B cell (primary cell): Measurements from ENCODE around the gene BDKRB1. TPM values are rescaled to one million over a fixed set of nuclear protein-coding genes. Genes with fewer than 3 reads are reported as not detected.

Source experiments
- ATAC-seq: fragments of 200-7000 bp; cut with Tn5 transposase; one replicate; pipeline ENCODE4 v1.10.0; 2021; ENCODE audit warnings: low read depth, mild to moderate bottlenecking, moderate number of reproducible peaks, moderate library complexity
- CTCF ChIA-PET: fragments of 350-600 bp; sonication (Branson Sonifier 250); formaldehyde crosslinking; loops from one replicate; lab custom pipeline; 2021; ENCODE audit warnings: antibody characterized with exemption, inconsistent platforms; lab: Charles Lee
- POLR2A ChIA-PET: fragments of 350-600 bp; sonication (Branson Sonifier 250); formaldehyde crosslinking; loops from one replicate; lab custom pipeline; 2021; ENCODE audit warnings: antibody characterized with exemption; lab: Charles Lee
- DNase-seq: peaks from one replicate; pipeline ENCODE4 v3.0.0; 2013
- H2AFZ ChIP-seq: 2 replicates; pipeline ENCODE4 v1.6.1; 2012; ENCODE audit warnings: mild to moderate bottlenecking, low read depth, low read length; ENCODE audit not compliant: insufficient read depth, poor library complexity, severe bottlenecking
- H3K27ac ChIP-seq, 2 donors: 1 replicate in 1 of 2; 2 replicates in 1 of 2; pipeline ENCODE4 v1.5.1; 2012 to 2013; ENCODE audit warnings: low read length in 2 of 2, mild to moderate bottlenecking in 2 of 2, moderate library complexity in 1 of 2
- H3K27me3 ChIP-seq, 4 experiments: fragments of 200-600 bp in 1 of 4; sonication (generic) in 1 of 4; replicated peaks in 1 of 4; 1 replicate in 2 of 4; 2 replicates in 2 of 4; pipeline versions ENCODE4 v1.6.1 to v1.7.0; 2013 to 2016; ENCODE audit warnings: low read length in 3 of 4, mild to moderate bottlenecking in 2 of 4, mixed read lengths in 1 of 4, moderate library complexity in 1 of 4; ENCODE audit not compliant: insufficient read depth in 4 of 4, control insufficient read depth in 3 of 4; ENCODE audit errors: control extremely low read depth in 1 of 4
- H3K36me3 ChIP-seq, 2 experiments: replicated peaks in 1 of 2; 1 replicate in 1 of 2; 2 replicates in 1 of 2; pipeline versions ENCODE4 v1.6.1 to v1.7.1; 2013; ENCODE audit warnings: low read length in 1 of 2; ENCODE audit not compliant: insufficient read depth in 2 of 2, control insufficient read depth in 1 of 2; ENCODE audit errors: control extremely low read depth in 1 of 2, extremely low read depth in 1 of 2
- H3K4me1 ChIP-seq, 2 donors: fragments of 200-600 bp in 1 of 2; sonication (generic) in 1 of 2; 1 replicate in 1 of 2; 2 replicates in 1 of 2; pipeline versions ENCODE4 v1.5.1 to v1.6.1; 2013 to 2017; ENCODE audit warnings: low read length in 2 of 2; ENCODE audit not compliant: control insufficient read depth in 2 of 2, insufficient read depth in 2 of 2
- H3K4me2 ChIP-seq: replicated peaks from 2 replicates; pipeline ENCODE3; 2012; ENCODE audit warnings: mild to moderate bottlenecking, low read depth, low read length; ENCODE audit not compliant: poor library complexity, severe bottlenecking
- H3K4me3 ChIP-seq, 5 experiments: fragments of 200-600 bp in 1 of 5; sonication (generic) in 1 of 5; 1 replicate in 3 of 5; 2 replicates in 2 of 5; pipeline versions ENCODE4 v1.5.1 to v1.7.0; 2011 to 2016; ENCODE audit warnings: low read length in 4 of 5, mild to moderate bottlenecking in 4 of 5, low read depth in 2 of 5, control low read depth in 1 of 5, moderate library complexity in 1 of 5; ENCODE audit not compliant: insufficient read depth in 1 of 5; ENCODE audit errors: control extremely low read depth in 1 of 5, extremely low read depth in 1 of 5
- H3K79me2 ChIP-seq: fragments of 200-600 bp; sonication (generic); one replicate; pipeline ENCODE4 v1.6.0; 2016; ENCODE audit warnings: low read length; ENCODE audit not compliant: control insufficient read depth, insufficient read depth
- H3K9ac ChIP-seq: fragments of 200-600 bp; sonication (generic); 2 replicates; pipeline ENCODE4 v1.6.1; 2017; ENCODE audit warnings: mild to moderate bottlenecking, low read length, moderate library complexity
- H3K9me3 ChIP-seq, 3 donors: one replicate each; pipeline versions ENCODE4 v1.6.1 to v1.7.1; 2013; ENCODE audit warnings: low read length in 2 of 3; ENCODE audit not compliant: control insufficient read depth in 2 of 3, insufficient read depth in 1 of 3; ENCODE audit errors: control extremely low read depth in 1 of 3
- H4K20me1 ChIP-seq: 2 replicates; pipeline ENCODE4 v1.6.0; 2012; ENCODE audit warnings: mild to moderate bottlenecking, low read length; ENCODE audit not compliant: insufficient read depth, control insufficient read depth, poor library complexity, severe bottlenecking
- H3K27ac Mint-ChIP-seq: one replicate; pipeline ENCODE4 v1.8.0; 2021; ENCODE audit warnings: mixed read lengths
- H3K27me3 Mint-ChIP-seq: one replicate; pipeline ENCODE4 v1.8.0; 2021; ENCODE audit warnings: mixed read lengths
- H3K4me1 Mint-ChIP-seq: one replicate; pipeline ENCODE4 v1.8.0; 2021; ENCODE audit warnings: mixed read lengths
- H3K4me3 Mint-ChIP-seq: one replicate; pipeline ENCODE4 v1.8.0; 2021; ENCODE audit warnings: mixed read lengths
- H3K9me3 Mint-ChIP-seq: one replicate; pipeline ENCODE4 v1.8.0; 2022; ENCODE audit warnings: mixed read lengths; ENCODE audit not compliant: insufficient read depth
- CTCF ChIP-seq: fragments of 200-600 bp; IDR thresholded peaks from one replicate; pipeline ENCODE4 v1.8.0; 2022; ENCODE audit warnings: antibody characterized with exemption, mild to moderate bottlenecking
- EZH2 ChIP-seq: IDR thresholded peaks from 2 replicates; pipeline ENCODE4 v1.6.1; 2012; ENCODE audit warnings: borderline replicate concordance, low read depth, mild to moderate bottlenecking, moderate library complexity, low read length; ENCODE audit not compliant: insufficient read depth, poor library complexity, severe bottlenecking
- WGBS: methylation state at CpG from one replicate; pipeline ENCODE4 v1.1.5; 2013; ENCODE audit warnings: missing lambda C conversion rate; ENCODE audit not compliant: insufficient coverage; 5-methylcytosine and 5-hydroxymethylcytosine counted together
- intact Hi-C: fragments of 100-400 bp; cut with micrococcal nuclease; formaldehyde crosslinking; loops from one replicate; pipeline ENCODE4 v1.10.0; 2022
- polyA plus RNA-seq: library from polyadenylated mRNA; depleted of rRNA; stranded (reverse); fragments of >200 nt; gene quantifications from 2 replicates; pipeline ENCODE4 v1.2.3, GENCODE V29; 2012
- total RNA-seq, 2 donors: library from RNA; stranded (reverse); fragments of 120-200 nt in 1 of 2; gene quantifications; 1 replicate in 1 of 2; 2 replicates in 1 of 2; pipeline versions ENCODE4 v1.2.3 to v1.2.4, GENCODE V29; 2013 to 2022

Gene BDKRB1
- total and polyA plus RNA-seq, 2 donors (not counting 1 experiment from before 2014, with no cell fraction given), result not detected

- TF ChIP-seq EZH2 (no peak), CTCF (no peak)
- no peak overlapping the region for H2AFZ ChIP-seq
- H3K27me3 ChIP-seq, result peaks cover 0 to 8% (median 0%) of the 10 kb centered on the region in 4 experiments
- DNase-seq (no peak), ATAC-seq (no peak)
- no peak overlapping the region for H3K4me3 ChIP-seq
- H4K20me1 ChIP-seq, result no peaks in the 10 kb centered on the region
- Mint-ChIP-seq H3K4me3 (no peak overlapping the region), H3K4me1 (no peaks in the 10 kb centered on the region), H3K27me3 (peaks cover 12% of the 10 kb centered on the region), H3K9me3 (no peaks in the 10 kb centered on the region), H3K27ac (no peak overlapping the region)
- WGBS, result 85% methylated on average over 8 of the region's 10 CpGs
- H3K9ac ChIP-seq, result no peak overlapping the region
- no peak overlapping the region for H3K27ac ChIP-seq
- no peaks in the 10 kb centered on the region for H3K4me1 ChIP-seq
- CTCF ChIA-PET, result no interaction called here
- intact Hi-C loops, result no loop called here
- peaks cover 0 to 15% (median 4%) of the 10 kb centered on the region in 3 donors for H3K9me3 ChIP-seq
- no peak overlapping the region for H3K4me2 ChIP-seq
- POLR2A ChIA-PET, result no interaction called here
- no peaks in the 10 kb centered on the region for H3K79me2 ChIP-seq
- H3K36me3 ChIP-seq, result no peaks in the 10 kb centered on the region
These were observed 42.0 kb upstream of the BDKRB1 start for GRCh38 chr14:96213871-96214465.

GRCh38 chr14:96214793-96215192, 41.2 kb upstream of the BDKRB1 start:
- no peaks in the 10 kb centered on the region for H3K79me2 ChIP-seq
- CTCF ChIA-PET, result no interaction called here
- no peaks in the 10 kb centered on the region for H4K20me1 ChIP-seq
- POLR2A ChIA-PET, result no interaction called here
- intact Hi-C loops, result no loop called here
- WGBS, result 100% methylated on average over 1 of the region's 4 CpGs
- no peak for DNase-seq
- Mint-ChIP-seq H3K4me3 (no peak overlapping the region), H3K9me3 (no peaks in the 10 kb centered on the region), H3K27ac (no peak overlapping the region), H3K27me3 (peaks cover 14% of the 10 kb centered on the region), H3K4me1 (no peaks in the 10 kb centered on the region)
- H3K4me1 ChIP-seq, result no peaks in the 10 kb centered on the region
- no peak for ATAC-seq
- peaks cover 0 to 15% (median 4%) of the 10 kb centered on the region in 3 donors for H3K9me3 ChIP-seq
- TF ChIP-seq EZH2, result no peak
- peaks cover 0 to 8% (median 0%) of the 10 kb centered on the region in 4 experiments for H3K27me3 ChIP-seq
- H3K27ac ChIP-seq, result no peak overlapping the region
- no peaks in the 10 kb centered on the region for H3K36me3 ChIP-seq
- H3K9ac ChIP-seq, result no peak overlapping the region
- H3K4me2 ChIP-seq, result no peak overlapping the region
- H2AFZ ChIP-seq, result no peak overlapping the region
- no peak overlapping the region for H3K4me3 ChIP-seq
